GM12873 (cell line): Measurements from ENCODE around the gene TRAPPC1.

Experiments
- CTCF ChIP-seq: IDR thresholded peaks from 2 replicates; pipeline ENCODE4 v1.5.1; 2012; ENCODE audit warnings: low read depth, mild to moderate bottlenecking, moderate library complexity, low read length, control low read depth; ENCODE audit not compliant: insufficient read depth; ENCODE audit errors: missing control alignments

TRAPPC1 gene

GRCh38 chr17:7922845-7923628, 8.7 kb downstream of the TRAPPC1 start:
- no peak for TF ChIP-seq CTCF

GRCh38 chr17:7922269-7922844, 9.4 kb downstream of the TRAPPC1 start:
- TF ChIP-seq CTCF, result no peak

- no peak for TF ChIP-seq CTCF
Measured at GRCh38 chr17:7916808-7917207, 14.9 kb downstream of the TRAPPC1 start.

GRCh38 chr17:7916385-7916682, 15.4 kb downstream of the TRAPPC1 start:
- no peak for TF ChIP-seq CTCF

- no peak for TF ChIP-seq CTCF
Measured at GRCh38 chr17:7915611-7916384, 15.9 kb downstream of the TRAPPC1 start, which contains the start of gene RNF227. Gene RNF227 (minus strand): TSS chr17:7916289. CDS start chr17:7916195, 94 bp downstream.

GRCh38 chr17:7915179-7915610, 16.6 kb downstream of the TRAPPC1 start:
- TF ChIP-seq CTCF, result no peak

GRCh38 chr17:7912927-7913524, 18.7 kb downstream of the TRAPPC1 start:
- peak; percentile 83 for TF ChIP-seq CTCF
